ENCODE results near the gene CEP290. TPM values are rescaled to one million over a fixed set of nuclear protein-coding genes. Genes with fewer than 3 reads are reported as not detected.
A peak's percentile ranks its signal among the peaks of the same experiment; 100 is the strongest.

Gene CEP290
- total and polyA plus RNA-seq, 2 of the 13 experiments (the other 11 are each of a cell fraction or from before 2014, with no cell fraction given): 2.4 to 10.8 TPM

- in situ Hi-C loops (cut with HindIII; ENCODE audit: extremely low pct_ligation_motif_present, low pct_unique_long_range_greater_than_20kb): loop anchor here (25.0 kb wide), 1 partner anchor 845 kb away; no protein-coding TSS in a partner anchor
- H3K9ac ChIP-seq (ENCODE audit: insufficient read depth, low read depth, low read length): peak overlapping the region; percentile 56
- peak; percentile 38 for ATAC-seq
- no peaks in the 10 kb centered on the region for H3K9me3 ChIP-seq (ENCODE audit: low read length)
- H3K4me2 ChIP-seq (ENCODE audit: low read depth, low read length): peak overlapping the region; percentile 78
- intact Hi-C loops (cut with micrococcal nuclease; ENCODE audit: unreplicated experiment): loop anchor here (5.0 to 10.0 kb wide), 5 partner anchors 35 to 872 kb away; a partner anchor contains a TSS
- H3K4me1 ChIP-seq (ENCODE audit: insufficient read depth, low read length): peaks cover 34% of the 10 kb centered on the region
- ChIA-PET CTCF (ENCODE audit: low intra/inter-chr PET ratio, low total read pairs) (no interaction called here), POLR2A (interaction anchor here (0.6 to 1.4 kb wide), 2 partner anchors 11 to 109 kb away, joined by 3 to 5 read pairs; no protein-coding TSS in a partner anchor)
- H3K79me2 ChIP-seq (ENCODE audit: insufficient read depth, low read length): peaks cover 13% of the 10 kb centered on the region
- TSS peak; percentile 80 for BruUV-seq (replicated peaks)
- H3K36me3 ChIP-seq (replicated peaks in 1 of 2; ENCODE audit: control insufficient read depth in 1 of 2, insufficient read depth in 2 of 2, low read length in 2 of 2): no peaks in the 10 kb centered on the region
- no peaks in the 10 kb centered on the region; a peak in 1 of 5 replicates for H3K27me3 ChIP-seq (ENCODE audit: control insufficient read depth in 1 of 2, insufficient read depth in 2 of 2, low read length in 2 of 2)
- TF ChIP-seq ZEB1 (IDR thresholded peaks at IDR 0.05; ENCODE audit: insufficient replicate concordance, low read depth): peak; percentile 19
- no peak for TF ChIP-seq FOXK2 (IDR thresholded peaks at IDR 0.05)
- peak; percentile 3; the same call in 1 of the 2 replicates for TF ChIP-seq ZNF232 (CRISPR knock-in tag; IDR thresholded peaks at IDR 0.05; ENCODE audit: borderline replicate concordance)
- 0 out of 2 replicates have a peak, but pooled peaks have one; percentile 10 for TF ChIP-seq ZNF839 (CRISPR knock-in tag; IDR thresholded peaks at IDR 0.05; ENCODE audit: borderline replicate concordance)
- TF ChIP-seq NFRKB (IDR thresholded peaks at IDR 0.05): no peak
- no peak for TF ChIP-seq NR2F1 (CRISPR knock-in tag; IDR thresholded peaks at IDR 0.05)
- TF ChIP-seq IRF9 (CRISPR knock-in tag; IDR thresholded peaks at IDR 0.05; ENCODE audit: borderline replicate concordance): no peak
- 0 out of 2 replicates have a peak, but pooled peaks have one; percentile 2 for TF ChIP-seq GTF3A (CRISPR knock-in tag; conservative IDR thresholded peaks at IDR 0.05)
- TF ChIP-seq EP300 (IDR thresholded peaks at IDR 0.05; ENCODE audit: low read depth in 2 of 2, low read length in 2 of 2): 0 out of 4 replicates have a peak, but pooled peaks of 1 of the 2 experiments have one; percentile 5
- TF ChIP-seq EP300 (CRISPR knock-in tag; IDR thresholded peaks at IDR 0.05; ENCODE audit: borderline replicate concordance): no peak
- no peak for TF ChIP-seq ZBTB42 (CRISPR knock-in tag; IDR thresholded peaks at IDR 0.05)
- no peak for TF ChIP-seq NBN (conservative IDR thresholded peaks at IDR 0.05)
- peak; percentile 2 for DNase-seq (ENCODE audit: low spot score)
- FAIRE-seq: no peak
- peak overlapping the region; percentile 39 for H2AFZ ChIP-seq (ENCODE audit: low read length)
- no peaks in the 10 kb centered on the region for H4K20me1 ChIP-seq (ENCODE audit: insufficient read depth, low read length)
- WGBS (ENCODE audit: low lambda C conversion rate): 1% methylated on average over 18 of the region's 18 CpGs
- H3K4me3 ChIP-seq (replicated peaks in 1 of 3; ENCODE audit: insufficient read depth in 1 of 3, low read depth in 2 of 3, low read length in 3 of 3): peak overlapping the region; percentile 73 to 86 (median 75)
- peak overlapping the region; percentile 62 for H3K27ac ChIP-seq (ENCODE audit: extremely low read length, insufficient read depth, low read length)
Measured at GRCh38 chr12:88142610-88142991, 713 bp upstream of the CEP290 start.
